Sigmoid colon (tissue), 7 donors: ENCODE measurements around the gene OSER1. TPM values are rescaled to one million over a fixed set of nuclear protein-coding genes. Genes with fewer than 3 reads are reported as not detected.
"Not testable (repeated sequence)": the region's sequence is repeated elsewhere in the genome, so short reads cannot be mapped to it uniquely, and the experiment has no call there.

Source experiments
- DNase-seq: peaks from one replicate; pipeline ENCODE4 v3.0.0-alpha.2; 2019
- H3K27ac ChIP-seq, 4 donors: fragments of 200-600 bp; sonication (generic); one replicate each; pipeline ENCODE4 v1.5.1; 2016 to 2019; ENCODE audit warnings: mild to moderate bottlenecking in 1 of 4
- H3K27me3 ChIP-seq, 3 donors: fragments of 200-600 bp; sonication (generic); one replicate each; pipeline ENCODE4 v1.5.1; 2019; ENCODE audit warnings: mild to moderate bottlenecking in 1 of 3
- H3K36me3 ChIP-seq, 4 donors: fragments of 200-600 bp; sonication (generic); one replicate each; pipeline ENCODE4 v1.5.1; 2016 to 2019
- H3K4me1 ChIP-seq, 4 donors: fragments of 200-600 bp; sonication (generic); one replicate each; pipeline ENCODE4 v1.5.1; 2017 to 2019
- H3K4me3 ChIP-seq, 4 donors: fragments of 200-600 bp; sonication (generic); one replicate each; pipeline ENCODE4 v1.5.1; 2017 to 2019; ENCODE audit warnings: mild to moderate bottlenecking in 2 of 4, moderate library complexity in 1 of 4
- H3K9me3 ChIP-seq, 4 donors: fragments of 200-600 bp in 3 of 4; sonication (generic) in 3 of 4; one replicate each; pipeline versions ENCODE4 v1.5.1 to v1.6.1; 2013 to 2019
- EP300 ChIP-seq, 4 donors: sonication (generic); formaldehyde crosslinking; IDR thresholded peaks; one replicate each; pipeline ENCODE4 v1.6.1; 2017; ENCODE audit warnings: antibody characterized with exemption in 4 of 4
- POLR2A ChIP-seq, 2 donors: fragments of 450-650 bp; IDR thresholded peaks; one replicate each; pipeline ENCODE4 v1.6.1; 2016; ENCODE audit warnings: antibody characterized with exemption in 2 of 2, mild to moderate bottlenecking in 2 of 2, moderate library complexity in 2 of 2
- POLR2AphosphoS5 ChIP-seq, 4 donors: sonication (generic); formaldehyde crosslinking; IDR thresholded peaks; one replicate each; pipeline ENCODE4 v1.6.1; 2017; ENCODE audit warnings: antibody characterized with exemption in 4 of 4
- WGBS, 2 donors: extraction: QIAGEN DNeasy Blood & Tissue Kit; methylation state at CpG; one replicate each; pipeline ENCODE4 v1.1.7; 2013; 5-methylcytosine and 5-hydroxymethylcytosine counted together
- intact Hi-C: fragments of 100-400 bp; cut with DNase I; formaldehyde crosslinking; loops from one replicate; pipeline ENCODE4 v1.15.1; 2023
- polyA plus RNA-seq, 3 donors: library from polyadenylated mRNA; stranded (reverse); fragments of 200-250 nt; gene quantifications; one replicate each; pipeline ENCODE4 v1.2.3, GENCODE V29; 2013
- total RNA-seq, 4 donors: library from RNA; depleted of rRNA; stranded (reverse); fragments of >200 nt; gene quantifications; one replicate each; pipeline ENCODE4 v1.1.0, GENCODE V29; 2016
- TF ChIP-seq, protein P1 (sequence below), 4 experiments: fragments of 450-650 bp in 3 of 4; fragments of 200-600 bp in 1 of 4; IDR thresholded peaks; one replicate each; pipeline ENCODE4 v1.5.1; 2016 to 2019; ENCODE audit warnings: antibody characterized with exemption in 4 of 4, mild to moderate bottlenecking in 3 of 4, moderate library complexity in 2 of 4
- donor health status: healthy with polysubstance abuse.
- donor health status: Bipolar disorder and iron deficiency.
- donor health status: healthy.

OSER1 gene
- total and polyA plus RNA-seq, 7 donors: 28.5 to 90.5 (median 47.4) TPM

DNA sequence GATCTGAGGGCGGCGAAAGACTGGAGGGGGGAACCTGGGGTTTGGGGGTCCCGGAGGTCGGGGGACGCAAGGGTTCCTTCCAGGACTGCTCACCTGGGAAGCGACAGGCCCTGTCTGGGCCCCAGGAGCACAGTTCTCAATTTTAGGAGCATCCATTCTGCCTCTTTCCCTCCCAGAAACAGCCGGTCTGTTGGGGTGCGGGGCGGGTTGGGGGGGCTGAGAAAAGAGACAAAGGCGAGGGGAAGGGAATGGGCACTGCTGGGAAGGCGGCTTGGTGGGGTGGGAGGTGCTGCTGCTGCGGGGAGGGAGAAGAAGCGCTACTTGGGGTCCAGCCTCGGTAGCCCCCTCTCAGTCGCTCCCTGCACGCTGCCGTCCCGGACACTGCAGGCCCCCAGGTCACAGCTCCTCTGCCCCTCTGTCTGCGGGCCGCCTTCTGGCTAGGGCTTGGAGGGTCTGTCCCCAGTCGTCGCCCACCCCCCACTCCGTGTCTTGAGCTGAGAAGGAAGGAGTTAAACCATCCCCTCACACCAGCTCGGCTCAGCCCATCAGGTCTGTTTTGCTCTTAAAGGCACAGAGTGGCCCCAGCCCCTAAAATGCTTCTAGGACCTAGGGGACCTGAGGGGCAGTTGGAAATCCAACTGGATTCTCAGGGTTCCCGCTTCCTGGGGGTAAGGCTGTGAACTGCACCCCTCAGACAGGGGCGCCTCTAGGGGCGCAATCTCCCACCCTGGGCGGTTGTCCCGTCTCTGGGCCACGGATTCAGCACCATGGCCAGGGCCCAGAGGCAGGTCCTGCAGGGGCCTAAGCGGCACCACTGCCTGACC lies 37.2 kb upstream of the OSER1 start:
- WGBS, 2 donors: 23 to 74% methylated on average over 31 of the region's 31 CpGs
- DNase-seq: no peak
- Histone ChIP-seq H3K27me3 (peaks cover 0 to 21% (median 0%) of the 10 kb centered on the region in 3 donors), H3K27ac (no peak overlapping the region), H3K4me3 (peak overlapping the region in 3 of 4 donors; percentile 14 to 39 (median 31)), H3K4me1 (peaks cover 0 to 15% (median 11%) of the 10 kb centered on the region in 4 donors), H3K36me3 (no peaks in the 10 kb centered on the region), H3K9me3 (no peaks in the 10 kb centered on the region)
- intact Hi-C loops: no loop called here
- TF ChIP-seq EP300 (IDR thresholded peaks at IDR 0.05) (no peak), POLR2A (IDR thresholded peaks at IDR 0.05) (no peak), POLR2AphosphoS5 (IDR thresholded peaks at IDR 0.05) (no peak)
- TF ChIP-seq, protein P1, sequence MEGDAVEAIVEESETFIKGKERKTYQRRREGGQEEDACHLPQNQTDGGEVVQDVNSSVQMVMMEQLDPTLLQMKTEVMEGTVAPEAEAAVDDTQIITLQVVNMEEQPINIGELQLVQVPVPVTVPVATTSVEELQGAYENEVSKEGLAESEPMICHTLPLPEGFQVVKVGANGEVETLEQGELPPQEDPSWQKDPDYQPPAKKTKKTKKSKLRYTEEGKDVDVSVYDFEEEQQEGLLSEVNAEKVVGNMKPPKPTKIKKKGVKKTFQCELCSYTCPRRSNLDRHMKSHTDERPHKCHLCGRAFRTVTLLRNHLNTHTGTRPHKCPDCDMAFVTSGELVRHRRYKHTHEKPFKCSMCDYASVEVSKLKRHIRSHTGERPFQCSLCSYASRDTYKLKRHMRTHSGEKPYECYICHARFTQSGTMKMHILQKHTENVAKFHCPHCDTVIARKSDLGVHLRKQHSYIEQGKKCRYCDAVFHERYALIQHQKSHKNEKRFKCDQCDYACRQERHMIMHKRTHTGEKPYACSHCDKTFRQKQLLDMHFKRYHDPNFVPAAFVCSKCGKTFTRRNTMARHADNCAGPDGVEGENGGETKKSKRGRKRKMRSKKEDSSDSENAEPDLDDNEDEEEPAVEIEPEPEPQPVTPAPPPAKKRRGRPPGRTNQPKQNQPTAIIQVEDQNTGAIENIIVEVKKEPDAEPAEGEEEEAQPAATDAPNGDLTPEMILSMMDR (IDR thresholded peaks at IDR 0.05): no peak

DNA sequence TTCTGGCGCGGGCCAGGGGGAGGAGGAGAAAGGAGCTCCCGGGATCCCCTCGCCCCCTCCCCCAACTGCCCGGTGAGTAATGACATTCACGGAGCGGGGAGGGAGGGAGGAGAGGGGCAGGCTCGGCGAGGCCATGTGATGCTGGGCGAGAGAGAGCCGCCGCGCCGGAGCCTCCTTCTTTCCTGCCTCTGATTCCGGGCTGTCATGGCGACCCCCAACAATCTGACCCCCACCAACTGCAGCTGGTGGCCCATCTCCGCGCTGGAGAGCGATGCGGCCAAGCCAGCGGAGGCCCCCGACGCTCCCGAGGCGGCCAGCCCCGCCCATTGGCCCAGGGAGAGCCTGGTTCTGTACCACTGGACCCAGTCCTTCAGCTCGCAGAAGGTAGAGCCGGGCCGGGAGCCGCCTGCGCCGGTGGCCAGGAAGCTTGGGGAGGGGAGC lies 36.6 kb upstream of the OSER1 start, which contains the start of gene GDAP1L1:
TSS of gene GDAP1L1 (plus strand) at position 178 of the 441 bp plus-strand sequence. CDS start at position 205, 27 bp downstream.
- Histone ChIP-seq H3K27ac (no peak within 1 kb of the TSS), H3K4me1 (peaks cover 0 to 15% (median 11%) of the 10 kb centered on the region in 4 donors), H3K36me3 (no peaks in the 10 kb centered on the region), H3K9me3 (no peaks in the 10 kb centered on the region), H3K4me3 (peak within 1 kb of the TSS in 3 of 4 donors; percentile 14 to 39 (median 31)), H3K27me3 (peaks cover 0 to 21% (median 0%) of the 10 kb centered on the region in 3 donors)
- intact Hi-C loops: no loop called here
- 15 to 76% methylated on average over 32 of the region's 32 CpGs for WGBS, 2 donors
- TF ChIP-seq POLR2A (IDR thresholded peaks at IDR 0.05): no peak
- no peak for TF ChIP-seq EP300 (IDR thresholded peaks at IDR 0.05)
- TF ChIP-seq, protein P1 (IDR thresholded peaks at IDR 0.05): no peak
- TF ChIP-seq POLR2AphosphoS5 (IDR thresholded peaks at IDR 0.05): no peak
- DNase-seq: no peak

DNA sequence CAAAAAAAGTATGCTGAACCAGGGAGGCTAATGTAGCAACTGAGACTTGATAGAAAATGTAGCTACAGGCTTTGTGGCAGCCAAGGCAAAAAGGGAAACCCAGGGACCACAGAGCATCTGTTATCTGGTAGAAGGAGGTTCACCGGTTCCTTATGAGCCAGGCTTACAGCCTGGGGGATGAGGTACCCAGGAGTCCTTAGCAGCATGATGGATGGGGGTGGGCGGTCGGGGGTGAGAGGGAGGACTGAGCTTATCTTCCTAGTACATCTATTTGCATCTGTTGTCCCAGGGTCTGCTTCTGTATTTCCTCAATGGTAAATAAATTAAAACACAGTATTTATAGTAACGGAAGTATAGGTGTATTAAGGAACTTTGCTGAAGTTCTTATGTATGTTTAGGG lies 35.4 kb upstream of the OSER1 start:
- Histone ChIP-seq H3K36me3 (no peaks in the 10 kb centered on the region), H3K4me1 (peaks cover 0 to 15% (median 11%) of the 10 kb centered on the region in 4 donors), H3K27ac (no peak overlapping the region), H3K4me3 (no peak overlapping the region), H3K27me3 (peaks cover 0 to 21% (median 0%) of the 10 kb centered on the region in 3 donors), H3K9me3 (no peaks in the 10 kb centered on the region)
- 68 to 84% methylated on average over 4 of the region's 4 CpGs for WGBS, 2 donors
- intact Hi-C loops: no loop called here
- DNase-seq: no peak
- no peak for TF ChIP-seq POLR2A (IDR thresholded peaks at IDR 0.05)

DNA sequence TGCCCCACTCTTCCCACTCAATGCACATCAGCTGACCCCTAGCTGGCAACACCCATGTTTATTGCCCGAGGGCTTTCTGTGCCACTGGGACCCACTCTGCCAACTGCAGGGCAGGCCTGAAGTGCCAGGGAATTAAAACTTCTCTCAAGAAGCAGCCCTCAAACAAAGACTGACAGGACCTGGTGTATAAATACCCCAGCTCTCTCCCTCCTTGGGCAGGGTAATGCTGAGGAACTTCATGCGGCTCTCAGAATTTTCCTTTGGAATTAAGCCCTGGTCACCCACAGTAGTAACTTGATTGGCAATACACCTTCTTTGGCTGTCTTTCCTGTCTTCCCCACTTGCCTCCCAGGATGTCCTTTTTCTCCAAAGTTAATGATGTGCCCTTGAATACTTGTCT lies 31.2 kb upstream of the OSER1 start:
- no peak overlapping the region for H3K27ac ChIP-seq
- DNase-seq: no peak
- H3K27me3 ChIP-seq: no peaks in the 10 kb centered on the region
- intact Hi-C loops: no loop called here
- TF ChIP-seq POLR2AphosphoS5 (IDR thresholded peaks at IDR 0.05) (no peak), POLR2A (IDR thresholded peaks at IDR 0.05) (no peak), EP300 (IDR thresholded peaks at IDR 0.05) (no peak)
- TF ChIP-seq, protein P1 (IDR thresholded peaks at IDR 0.05): no peak
- no peak overlapping the region for H3K4me3 ChIP-seq
- H3K36me3 ChIP-seq: no peaks in the 10 kb centered on the region
- 97% methylated on average over 2 of the region's 2 CpGs for WGBS, 2 donors
- H3K4me1 ChIP-seq: peaks cover 0 to under 1% (median 0%) of the 10 kb centered on the region in 4 donors
- no peaks in the 10 kb centered on the region for H3K9me3 ChIP-seq

DNA sequence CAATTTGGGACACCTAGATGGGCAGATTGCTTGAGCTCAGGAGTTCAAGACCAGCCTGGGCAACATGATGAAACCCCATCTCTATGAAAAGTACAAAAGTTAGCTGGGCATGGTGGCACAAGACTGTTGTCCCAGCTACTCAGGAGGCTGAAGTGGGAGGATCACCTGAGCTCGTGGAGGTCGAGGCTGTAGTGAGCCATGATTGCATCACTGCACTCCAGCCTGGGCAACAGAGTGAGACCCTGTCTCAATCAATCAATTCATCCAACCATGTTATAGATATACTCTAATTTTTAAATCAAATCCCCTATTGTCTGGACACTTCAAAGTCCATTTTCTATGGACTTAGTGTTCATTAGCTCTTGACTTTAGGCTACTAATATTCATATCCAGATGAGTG lies 26.3 kb upstream of the OSER1 start:
- H3K4me1 ChIP-seq, H3K27ac ChIP-seq, DNase-seq, H3K4me3 ChIP-seq, H3K9me3 ChIP-seq, H3K27me3 ChIP-seq, H3K36me3 ChIP-seq, intact Hi-C loops: not testable (repeated sequence)
- WGBS, 2 donors: 80 to 86% methylated on average over 2 of the region's 2 CpGs
